ENCODE data around the gene NELL2.
"Not testable (repeated sequence)": the region's sequence is repeated elsewhere in the genome, so short reads cannot be mapped to it uniquely, and the experiment has no call there.

The NELL2 gene

GRCh38 chr12:44779766-44780165 lies 96.3 kb downstream of the NELL2 start:
- no peak for DNase-seq (ENCODE audit: low read depth in 2 of 2)

- no peak for DNase-seq (ENCODE audit: low read depth in 2 of 2)
Measured at GRCh38 chr12:44778863-44779262, 97.3 kb downstream of the NELL2 start.

DNA sequence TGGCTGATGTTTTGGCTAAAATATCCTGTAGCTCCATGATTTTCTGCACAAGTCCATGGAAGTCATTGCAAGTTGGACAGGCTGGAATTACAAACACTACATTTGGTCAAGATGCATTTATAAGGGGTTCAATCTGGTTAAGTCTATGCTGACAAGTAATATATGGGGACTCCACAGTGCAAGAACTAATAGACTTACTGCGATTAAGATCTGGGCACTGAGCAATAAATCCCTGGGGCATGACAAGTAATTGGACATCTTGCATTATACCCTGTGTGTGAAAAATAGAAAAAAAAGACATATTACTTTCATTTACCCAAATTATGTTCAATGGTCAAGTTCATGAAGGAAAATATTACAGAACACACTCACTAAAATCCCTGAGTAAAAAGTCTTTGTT lies 99.1 kb downstream of the NELL2 start:
- no peak for DNase-seq (ENCODE audit: low read depth in 2 of 2)

- DNase-seq (ENCODE audit: low read depth in 2 of 2), result no peak
Measured at GRCh38 chr12:44775901-44776300, 100.2 kb downstream of the NELL2 start.

GRCh38 chr12:44774815-44775411 lies 101.2 kb downstream of the NELL2 start:
- DNase-seq (ENCODE audit: low read depth in 2 of 2), result peak; percentile 5 to 16

DNA sequence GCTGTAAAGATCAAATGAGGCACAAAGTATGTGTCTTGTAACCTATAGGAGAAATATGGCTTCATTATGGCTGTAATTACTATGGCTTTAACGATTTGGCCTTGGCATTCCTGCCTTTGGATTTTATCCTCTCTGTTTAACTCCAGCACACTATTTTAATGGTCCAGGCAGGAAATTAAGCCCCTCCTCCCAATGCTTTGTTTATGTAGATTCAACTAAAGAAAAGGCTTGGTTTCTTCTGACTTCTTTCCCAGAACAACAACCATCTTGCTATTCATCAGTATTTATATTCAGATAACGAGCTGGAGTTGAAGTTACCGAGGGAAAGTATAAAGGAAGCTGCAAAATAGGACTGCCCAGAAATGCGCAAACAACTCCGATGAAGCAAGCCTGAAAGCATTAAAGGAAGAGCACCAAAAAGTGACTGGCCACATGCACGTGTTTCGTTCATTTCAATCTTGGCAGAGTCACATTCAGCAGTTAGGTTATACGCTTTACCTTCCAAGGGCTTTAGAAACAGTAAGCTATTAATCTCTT lies 104.6 kb downstream of the NELL2 start:
- DNase-seq (ENCODE audit: low read depth in 2 of 2), result no peak

DNA sequence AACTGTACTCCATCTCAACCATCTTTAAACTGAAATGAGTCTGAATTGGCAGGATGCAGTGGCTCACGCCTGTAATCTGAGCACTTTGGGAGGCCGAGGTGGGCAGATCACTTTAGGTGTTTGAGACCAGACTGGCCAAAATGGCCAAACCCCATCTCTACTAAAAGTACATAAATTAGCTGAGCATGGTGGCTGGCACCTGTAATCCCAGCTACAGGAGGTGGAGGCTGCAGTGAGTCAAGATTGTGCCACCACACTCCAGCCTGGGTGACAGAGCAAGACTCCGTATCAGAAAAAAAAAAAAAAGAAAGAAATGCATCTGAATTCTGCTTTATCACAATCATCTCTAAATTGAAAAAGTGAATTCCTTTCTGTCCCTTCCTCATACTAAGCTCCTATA lies 110.3 kb downstream of the NELL2 start:
- no peak for DNase-seq (ENCODE audit: low read depth in 2 of 2)

GRCh38 chr12:44763021-44763420 lies 113.1 kb downstream of the NELL2 start:
- no peak for DNase-seq (ENCODE audit: low read depth in 2 of 2)

GRCh38 chr12:44759289-44759688 lies 116.8 kb downstream of the NELL2 start:
- DNase-seq (ENCODE audit: low read depth in 2 of 2), result no peak

DNA sequence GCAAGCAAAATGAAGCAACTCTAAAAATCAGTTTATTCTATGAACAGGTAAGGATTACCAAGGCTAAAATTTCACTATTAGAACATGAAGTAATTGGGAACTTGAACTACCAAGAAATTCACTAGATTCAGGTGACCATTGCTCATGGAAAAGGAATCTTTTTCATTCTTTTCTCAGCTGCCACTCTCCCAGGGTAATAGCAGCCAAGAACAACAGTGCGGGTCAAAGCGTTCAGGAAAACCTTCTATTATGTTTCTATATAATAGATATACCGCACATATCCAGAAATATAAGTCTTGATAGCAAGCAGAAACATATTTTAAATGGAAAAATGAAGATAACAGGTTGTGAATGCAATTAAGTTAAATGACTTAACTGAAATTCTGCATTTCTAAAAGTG lies 125.6 kb downstream of the NELL2 start:
- no peak for DNase-seq (ENCODE audit: low read depth in 2 of 2)

GRCh38 chr12:44749566-44749965 lies 126.5 kb downstream of the NELL2 start:
- DNase-seq (ENCODE audit: low read depth in 2 of 2), result no peak

- DNase-seq (ENCODE audit: low read depth in 2 of 2), result no peak
Measured at GRCh38 chr12:44748950-44749468, 127.1 kb downstream of the NELL2 start.

GRCh38 chr12:44741292-44741980 lies 134.7 kb downstream of the NELL2 start:
- not testable (repeated sequence) for DNase-seq (ENCODE audit: low read depth in 2 of 2)

DNA sequence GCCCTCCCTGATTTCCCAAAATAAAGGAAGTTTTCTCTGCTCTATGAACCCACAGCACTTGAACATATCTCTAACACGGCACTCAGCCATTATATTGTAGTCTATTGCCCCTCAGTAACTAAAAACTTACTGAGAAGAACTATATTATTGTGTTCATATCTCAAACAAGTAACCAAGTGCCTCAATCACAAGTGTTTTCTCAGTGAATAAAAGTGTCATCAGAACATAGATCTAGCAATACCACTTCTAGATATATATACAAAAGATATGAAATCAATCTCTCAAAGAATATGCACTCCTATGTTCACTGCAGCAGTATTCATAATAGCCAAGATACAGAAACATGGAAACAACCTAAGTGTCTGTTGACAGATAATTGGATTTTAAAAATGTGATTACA lies 138.1 kb downstream of the NELL2 start:
- no peak for DNase-seq (ENCODE audit: low read depth in 2 of 2)

- no peak for DNase-seq (ENCODE audit: low read depth in 2 of 2)
Measured at GRCh38 chr12:44728566-44728965, 147.5 kb downstream of the NELL2 start.

DNA sequence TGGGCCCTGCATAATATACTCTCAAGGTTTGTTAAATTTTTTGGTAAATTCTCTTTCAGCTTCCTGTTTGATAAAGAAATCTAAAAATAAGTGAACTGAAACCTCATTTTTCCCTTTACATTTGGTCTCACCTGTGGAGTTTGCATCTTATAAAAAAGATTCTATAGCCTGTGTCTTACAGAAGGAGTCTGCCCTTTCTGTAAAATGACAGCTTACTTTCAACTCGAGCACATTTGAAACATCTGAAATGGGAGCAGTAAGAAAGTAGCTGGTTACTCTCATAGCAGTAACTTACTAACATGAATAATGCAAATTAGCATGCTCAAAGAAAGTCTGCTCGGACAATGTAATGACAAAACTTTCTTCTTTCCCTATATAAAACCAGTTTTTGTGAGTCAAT lies 155.8 kb downstream of the NELL2 start:
- DNase-seq (ENCODE audit: low read depth in 2 of 2), result no peak

GRCh38 chr12:44717612-44718011 lies 158.5 kb downstream of the NELL2 start:
- no peak for DNase-seq (ENCODE audit: low read depth in 2 of 2)

DNA sequence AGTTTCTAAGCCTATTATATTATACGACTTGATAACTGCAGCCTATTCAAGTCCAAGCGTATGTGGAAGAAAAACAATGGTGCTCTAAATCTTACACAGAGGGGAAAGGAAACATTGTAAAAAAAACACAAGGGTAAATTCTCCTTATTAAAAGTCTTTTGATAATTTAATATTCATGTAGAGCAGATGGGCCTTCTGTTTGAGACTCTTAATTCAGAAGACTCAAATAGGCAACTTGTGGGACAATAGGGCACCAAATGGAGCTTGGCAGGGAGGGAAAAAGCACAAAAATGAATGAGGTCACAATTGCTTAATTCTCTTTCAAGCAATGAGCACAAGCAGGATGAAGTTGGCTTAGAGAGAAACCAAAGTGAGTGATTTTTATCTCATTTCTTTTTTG lies 159.4 kb downstream of the NELL2 start:
- no peak for DNase-seq (ENCODE audit: low read depth in 2 of 2)

GRCh38 chr12:44711736-44712135 lies 164.4 kb downstream of the NELL2 start:
- DNase-seq (ENCODE audit: low read depth in 2 of 2), result no peak

- no peak for DNase-seq (ENCODE audit: low read depth in 2 of 2)
Measured at GRCh38 chr12:44709166-44709565, 166.9 kb downstream of the NELL2 start.

DNA sequence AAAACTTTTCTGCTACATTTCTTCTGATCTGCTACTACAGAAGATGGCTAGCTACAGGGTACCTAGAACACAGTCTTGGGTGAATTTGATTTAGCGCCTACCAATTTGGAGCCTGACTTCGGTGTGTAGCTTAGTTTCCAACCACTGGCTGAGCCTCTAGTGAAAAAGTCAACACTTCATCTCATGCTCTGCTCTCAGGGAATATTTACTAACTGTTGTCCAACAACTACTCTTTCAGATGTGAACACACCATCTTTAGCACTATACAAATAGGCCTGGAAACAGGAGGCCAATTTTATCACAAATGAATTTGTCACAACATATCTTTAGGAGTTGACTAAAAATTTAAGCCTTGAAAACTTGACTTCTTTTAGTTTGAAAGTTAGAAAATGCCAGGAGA lies 167.9 kb downstream of the NELL2 start:
- DNase-seq (ENCODE audit: low read depth in 2 of 2), result no peak

GRCh38 chr12:44703182-44703910 lies 172.8 kb downstream of the NELL2 start:
- DNase-seq (ENCODE audit: low read depth in 2 of 2), result no peak

GRCh38 chr12:44697511-44697910 lies 178.6 kb downstream of the NELL2 start:
- DNase-seq (ENCODE audit: low read depth in 2 of 2), result no peak
